Fibroblast of skin of left biceps (primary cell): ENCODE measurements around the gene ANKRD44.

Experiments
- DNase-seq, 2 experiments: peaks; one replicate each; pipeline ENCODE4 v3.0.0-alpha.2; 2013; ENCODE audit warnings: low read depth in 2 of 2

Gene ANKRD44

DNA sequence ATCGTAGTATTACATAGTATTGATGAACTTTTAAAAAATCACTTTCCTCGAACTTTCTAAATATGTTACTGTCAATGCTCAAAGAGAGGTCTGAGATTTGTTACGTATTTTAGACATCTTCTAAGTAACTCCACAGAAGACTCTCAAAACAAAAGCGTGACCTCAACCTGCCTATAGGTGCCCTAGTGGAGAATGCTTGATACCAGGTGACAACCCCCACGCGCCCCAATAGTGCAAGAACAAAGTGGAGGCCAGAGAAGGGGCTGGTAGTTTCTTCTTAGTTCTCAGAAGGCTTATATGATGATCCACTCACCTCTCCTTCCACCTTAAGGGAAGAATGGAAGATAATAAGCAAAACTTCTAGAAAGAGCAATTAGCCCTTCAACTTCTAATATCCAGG, 102.6 kb downstream of the ANKRD44 start:
- DNase-seq, result no peak

DNA sequence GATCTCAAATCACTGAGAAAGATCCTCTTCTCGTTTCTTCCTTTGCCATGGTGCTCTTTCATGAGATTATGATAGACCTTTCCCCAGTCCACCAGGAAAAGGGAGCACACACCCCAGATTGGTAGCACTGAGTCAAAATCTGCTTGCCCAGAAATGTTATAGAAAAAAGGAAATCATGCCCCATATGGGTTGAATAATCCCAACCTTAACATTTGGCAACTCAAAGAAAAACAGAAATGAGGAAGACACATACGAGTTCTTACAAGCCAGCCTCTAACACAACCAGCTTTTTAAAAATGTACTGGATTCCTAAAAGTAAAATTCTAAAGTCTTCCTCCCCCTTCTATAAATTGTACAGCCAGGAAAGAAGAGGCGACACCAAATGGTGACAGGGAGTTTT, 103.0 kb downstream of the ANKRD44 start:
- no peak for DNase-seq

DNA sequence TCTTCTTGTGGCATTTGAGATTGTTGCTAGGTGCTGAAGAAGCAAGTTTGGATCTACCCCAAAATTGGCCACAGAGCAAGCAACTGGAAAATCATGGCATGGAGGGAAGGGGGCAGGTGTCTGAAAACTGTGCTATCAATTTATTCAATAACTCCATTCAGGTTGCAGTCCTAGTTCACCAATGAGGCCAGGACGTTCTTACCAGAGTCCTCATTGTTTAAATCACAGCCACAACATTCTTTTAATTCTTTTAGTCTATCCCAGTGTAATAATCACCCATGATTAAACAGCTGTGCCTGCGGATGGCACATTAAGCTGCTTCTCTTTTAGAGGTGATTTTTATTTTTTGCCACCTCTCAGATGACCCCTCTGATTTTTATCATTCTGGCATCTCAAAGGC, 103.5 kb downstream of the ANKRD44 start:
- no peak for DNase-seq

DNA sequence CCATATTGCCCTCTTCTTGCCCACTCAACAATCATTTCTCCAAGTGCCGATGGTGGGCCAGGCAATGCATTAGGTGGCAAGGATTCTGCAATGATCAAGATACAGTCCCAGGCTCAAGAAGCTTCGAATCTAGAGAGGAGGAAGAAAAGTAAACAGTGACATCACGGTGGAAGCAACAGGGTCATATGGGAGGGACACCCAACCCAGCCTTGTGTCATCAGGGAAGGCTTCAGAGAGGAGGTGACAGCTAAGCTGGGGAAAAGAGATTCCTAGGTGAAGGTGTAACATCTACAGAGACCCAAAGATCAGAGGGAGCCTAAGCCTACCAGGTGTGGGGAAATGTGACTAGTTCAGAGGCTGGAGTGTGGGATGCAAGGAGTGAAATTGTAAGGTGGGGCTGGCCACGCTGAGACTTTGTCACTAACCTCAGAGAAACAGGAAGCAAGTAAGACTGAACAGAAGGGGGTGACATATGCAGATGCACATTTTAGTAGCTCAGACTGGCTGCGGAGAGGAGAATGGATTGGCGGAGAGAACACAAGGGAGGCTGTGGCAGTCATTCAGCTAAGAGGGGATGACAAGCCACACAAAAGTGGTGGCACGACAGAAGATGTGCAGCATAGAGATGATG, 104.9 kb downstream of the ANKRD44 start:
- DNase-seq, result no peak

DNA sequence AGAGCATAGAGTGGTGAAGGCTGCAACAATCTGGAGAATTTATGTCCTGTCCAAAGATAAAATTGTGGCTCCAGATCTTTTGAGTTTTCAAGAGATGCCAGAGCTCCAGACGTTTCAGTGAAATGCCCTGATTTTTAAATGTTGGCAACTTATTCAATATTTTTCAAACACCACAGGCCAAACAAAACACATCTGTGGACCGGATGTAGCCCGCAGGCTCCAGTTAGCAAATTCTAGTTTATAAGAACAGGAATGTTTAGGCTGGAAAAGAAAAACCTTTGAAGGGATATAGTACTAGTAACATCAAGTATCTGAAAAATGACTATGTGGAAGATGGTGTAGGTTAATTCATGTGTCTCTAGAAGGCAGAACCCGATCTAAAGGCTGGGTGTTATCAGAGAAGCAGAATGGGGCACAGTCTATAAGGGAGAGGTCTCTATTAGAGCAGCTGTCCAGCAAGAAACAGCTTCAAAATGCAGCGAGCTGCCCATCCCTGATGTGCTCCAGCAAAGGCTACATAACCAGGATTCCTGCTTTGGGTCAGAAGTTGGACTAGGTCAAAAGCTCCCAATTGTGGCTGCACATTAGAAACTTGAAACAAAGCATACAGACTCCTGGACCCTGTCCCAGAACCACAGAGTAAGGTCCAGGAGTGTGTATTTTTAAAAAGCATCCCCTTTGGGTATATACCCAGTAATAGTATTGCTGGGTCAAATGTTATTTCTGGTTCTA, 105.9 kb downstream of the ANKRD44 start:
- no peak for DNase-seq

DNA sequence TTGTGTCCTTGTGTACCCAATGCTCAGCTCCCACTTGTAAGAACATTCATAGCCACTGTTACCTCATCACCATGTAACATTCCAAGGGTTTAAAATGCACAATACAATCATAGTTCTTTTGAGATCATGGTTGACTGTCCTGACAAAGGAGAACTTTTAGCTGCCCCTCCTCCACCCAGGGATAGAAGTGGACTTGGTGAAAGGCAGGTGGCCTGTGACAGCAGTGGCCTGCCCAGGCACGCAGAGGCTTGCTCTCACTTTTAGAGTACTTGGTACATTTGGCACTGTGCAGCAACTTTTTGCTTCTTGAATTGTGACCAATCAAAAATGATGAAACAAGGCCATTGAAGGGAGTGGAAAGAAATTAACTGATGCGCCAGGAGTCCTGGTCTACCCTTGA, 108.7 kb downstream of the ANKRD44 start:
- DNase-seq, result no peak

DNA sequence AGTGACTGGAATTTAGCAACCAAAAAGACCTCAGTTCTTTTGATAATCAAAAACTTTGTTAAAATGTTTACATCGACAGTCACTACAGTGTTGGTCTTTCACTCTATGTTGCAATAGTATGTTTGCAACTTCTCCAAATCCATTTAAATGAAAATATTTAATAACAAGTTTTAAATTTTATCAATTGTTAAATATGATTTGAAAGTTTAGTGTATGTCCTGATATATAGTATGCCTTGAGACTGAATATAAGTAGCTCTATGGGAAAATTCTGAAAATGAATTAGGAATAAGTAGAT, 109.9 kb downstream of the ANKRD44 start:
- no peak for DNase-seq

DNA sequence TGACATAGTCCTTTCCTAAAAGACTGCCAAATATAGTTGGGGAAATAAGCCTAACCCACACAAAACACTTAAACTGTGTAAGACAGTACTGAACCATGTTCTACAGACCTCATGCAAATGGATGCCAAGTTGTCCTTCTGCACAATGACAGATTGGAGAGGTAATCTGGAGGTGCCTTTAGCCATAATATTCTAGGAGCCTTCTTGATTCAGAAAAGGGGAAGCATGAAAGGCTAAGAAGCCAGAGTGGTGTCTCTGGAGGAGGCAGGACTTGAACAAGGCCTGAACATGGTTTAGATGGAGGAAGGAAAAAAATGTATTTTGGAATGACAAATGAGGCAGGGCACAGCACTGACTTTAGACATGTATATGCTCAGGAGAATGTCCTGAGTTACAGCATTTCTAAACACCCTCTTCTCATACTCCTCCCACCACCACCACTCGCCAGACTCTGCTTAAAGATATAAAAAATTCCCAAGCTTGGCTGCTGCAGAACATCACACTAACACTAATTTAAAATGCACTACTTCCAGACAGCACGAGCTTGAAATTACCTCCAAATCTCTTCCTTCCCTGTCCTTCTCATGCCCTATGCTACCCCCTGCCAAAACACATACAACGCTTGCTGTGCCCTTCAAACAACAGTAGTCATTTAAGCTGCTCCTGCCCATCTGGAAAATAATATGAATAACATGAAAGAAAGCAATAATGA, 110.4 kb downstream of the ANKRD44 start:
- no peak for DNase-seq

DNA sequence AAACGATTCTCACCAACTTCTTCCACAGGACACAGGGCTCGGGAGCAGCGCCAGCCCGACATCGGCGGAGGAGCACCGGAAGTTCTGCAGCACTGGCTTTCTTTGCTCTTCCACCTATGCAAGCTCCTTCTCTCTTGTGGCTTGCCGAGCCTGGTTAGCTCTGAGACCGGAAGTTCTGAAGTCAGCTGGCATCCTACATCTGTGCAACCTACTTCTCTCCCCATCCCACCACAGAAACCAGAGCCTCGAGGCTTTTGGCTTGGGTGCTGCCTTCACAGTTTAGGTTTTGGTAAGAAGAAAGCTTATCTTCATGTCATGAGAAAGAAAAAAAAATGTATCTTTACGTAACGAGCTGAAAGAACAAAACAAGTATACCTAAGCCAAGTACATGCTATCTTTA, 111.7 kb downstream of the ANKRD44 start:
- DNase-seq, result no peak

DNA sequence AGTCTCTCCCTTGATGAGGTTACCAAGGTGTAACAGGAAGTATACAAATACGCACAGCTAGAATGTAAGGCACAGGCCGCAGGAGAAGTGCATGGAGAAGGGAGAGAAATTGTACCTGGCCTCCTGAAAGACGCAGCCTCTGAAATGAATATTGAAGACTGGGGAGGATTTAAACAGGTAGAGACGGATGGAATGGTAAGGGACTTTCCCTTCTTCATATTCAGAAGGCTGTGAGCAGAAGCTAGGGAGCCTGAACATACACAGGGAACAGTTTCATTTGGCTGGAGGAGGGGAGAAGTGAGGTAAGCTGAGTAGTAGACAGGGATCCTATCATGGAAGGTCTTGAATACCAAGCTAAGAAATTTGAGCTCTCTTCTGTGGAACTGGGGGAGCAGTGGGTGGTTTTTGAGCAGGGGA, 112.7 kb downstream of the ANKRD44 start:
- DNase-seq, result no peak

DNA sequence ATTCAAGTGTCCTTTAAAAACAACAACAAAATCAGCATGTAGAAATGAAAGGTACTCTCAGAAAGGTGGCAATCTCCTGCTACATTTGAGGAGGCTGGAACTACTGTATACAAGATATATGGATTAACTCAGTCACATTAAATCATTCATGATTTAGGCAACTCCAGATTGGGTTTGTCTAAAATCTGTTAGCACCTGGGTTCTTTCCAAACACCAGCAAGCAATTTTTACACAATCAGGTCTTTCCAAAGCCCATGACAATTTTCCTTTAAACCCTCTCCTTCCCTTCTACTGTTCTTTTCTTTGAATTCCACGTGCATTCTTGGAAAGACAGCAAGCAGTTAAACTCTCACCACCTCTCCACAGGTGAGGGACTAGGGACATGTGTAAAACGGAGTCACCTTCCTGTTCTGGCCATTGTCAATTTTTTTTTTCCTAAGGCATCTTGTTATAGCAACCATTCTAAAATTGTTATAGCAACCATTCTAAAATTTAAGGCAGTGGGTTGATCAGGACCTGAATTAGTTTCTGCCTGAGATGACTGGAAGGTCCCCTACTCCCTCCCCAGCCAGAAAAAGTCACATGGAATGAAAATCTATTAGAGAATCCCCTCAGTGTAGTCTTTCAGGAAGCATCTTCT, 113.9 kb downstream of the ANKRD44 start:
- no peak for DNase-seq

DNA sequence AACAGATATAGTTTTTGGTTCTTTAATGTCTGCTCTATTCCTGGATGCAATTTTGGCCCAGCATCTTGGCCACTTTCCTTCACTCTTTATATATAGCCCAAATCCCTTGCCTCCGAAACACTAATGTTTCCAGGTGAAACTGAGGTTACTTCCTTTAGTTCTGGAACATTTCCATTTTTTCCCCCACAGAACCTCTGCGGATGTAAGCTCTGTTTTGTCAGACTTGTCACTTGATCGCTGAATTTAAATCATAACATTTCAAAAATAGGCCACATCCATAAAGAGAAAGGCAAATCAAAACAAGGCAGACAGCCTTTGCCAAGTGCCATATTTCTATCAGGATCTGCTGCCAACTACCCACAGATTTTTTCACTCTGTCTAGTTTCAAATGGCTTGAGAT, 115.1 kb downstream of the ANKRD44 start:
- no peak for DNase-seq

DNA sequence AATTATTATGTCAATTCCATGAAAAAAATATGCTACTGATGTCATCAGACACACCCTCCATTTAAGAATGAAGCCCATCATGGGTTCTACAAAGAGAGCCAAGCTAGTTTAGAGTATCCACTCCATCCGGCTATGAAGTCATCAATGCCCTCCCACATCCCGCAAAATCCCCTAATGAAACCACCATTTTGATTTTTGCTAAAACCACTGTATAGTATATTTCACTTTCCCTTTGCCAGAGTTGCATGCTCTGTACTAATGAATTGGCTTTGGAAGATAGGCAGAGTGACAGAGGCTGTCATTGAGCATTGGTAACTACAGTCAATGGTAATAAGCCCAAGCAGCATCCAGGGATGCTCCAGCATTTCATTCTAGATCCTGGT, 118.6 kb downstream of the ANKRD44 start:
- no peak for DNase-seq

DNA sequence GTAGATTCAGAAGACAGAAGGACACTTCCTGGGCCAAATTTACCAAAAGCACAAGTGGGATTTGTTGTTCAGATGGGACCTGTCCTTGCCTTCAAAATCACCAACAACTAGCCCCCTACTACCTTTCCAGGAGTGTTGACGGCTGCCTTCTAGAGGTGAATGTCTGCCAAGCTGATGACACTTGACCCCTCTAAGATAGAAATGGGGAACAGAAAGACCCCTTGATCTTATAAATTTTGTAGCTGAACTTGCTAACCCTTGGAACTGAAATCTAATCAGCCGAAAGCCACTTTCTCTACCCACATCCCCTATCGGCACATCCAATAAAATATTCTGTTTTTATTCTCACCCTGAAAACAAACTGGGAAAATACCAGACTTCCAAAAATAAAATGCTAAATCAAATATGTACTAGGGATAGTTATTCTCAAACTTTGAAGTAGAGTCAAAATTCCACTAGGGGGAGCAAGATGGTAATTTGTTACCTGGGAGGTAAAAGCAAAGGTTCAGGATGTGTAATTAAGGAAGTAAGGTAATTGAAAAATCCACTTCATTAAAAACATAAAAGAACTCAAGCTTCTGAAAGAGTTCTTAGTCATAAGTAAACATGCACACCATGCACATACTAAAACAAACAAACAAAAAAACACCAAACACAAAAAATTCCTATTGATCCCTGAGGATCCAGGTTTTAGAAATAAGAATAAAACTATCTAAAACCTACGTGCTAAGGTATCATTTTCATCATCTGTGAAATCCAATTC, 119.2 kb downstream of the ANKRD44 start:
- no peak for DNase-seq

DNA sequence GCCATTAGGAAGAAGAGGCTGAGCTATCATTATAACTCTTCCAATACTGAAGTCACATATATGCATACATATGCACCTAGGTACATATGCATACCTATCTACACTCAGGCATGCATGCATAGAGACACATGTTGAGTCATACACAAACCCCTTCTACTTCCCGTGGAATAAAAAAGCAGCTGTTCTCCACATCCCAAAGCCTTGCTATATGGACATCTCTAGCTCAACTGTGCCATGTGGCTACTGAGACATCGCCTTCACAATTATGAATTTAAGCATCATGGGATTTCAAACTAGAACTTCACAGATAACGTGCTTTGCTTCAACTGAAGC, 120.5 kb downstream of the ANKRD44 start:
- DNase-seq, result no peak

DNA sequence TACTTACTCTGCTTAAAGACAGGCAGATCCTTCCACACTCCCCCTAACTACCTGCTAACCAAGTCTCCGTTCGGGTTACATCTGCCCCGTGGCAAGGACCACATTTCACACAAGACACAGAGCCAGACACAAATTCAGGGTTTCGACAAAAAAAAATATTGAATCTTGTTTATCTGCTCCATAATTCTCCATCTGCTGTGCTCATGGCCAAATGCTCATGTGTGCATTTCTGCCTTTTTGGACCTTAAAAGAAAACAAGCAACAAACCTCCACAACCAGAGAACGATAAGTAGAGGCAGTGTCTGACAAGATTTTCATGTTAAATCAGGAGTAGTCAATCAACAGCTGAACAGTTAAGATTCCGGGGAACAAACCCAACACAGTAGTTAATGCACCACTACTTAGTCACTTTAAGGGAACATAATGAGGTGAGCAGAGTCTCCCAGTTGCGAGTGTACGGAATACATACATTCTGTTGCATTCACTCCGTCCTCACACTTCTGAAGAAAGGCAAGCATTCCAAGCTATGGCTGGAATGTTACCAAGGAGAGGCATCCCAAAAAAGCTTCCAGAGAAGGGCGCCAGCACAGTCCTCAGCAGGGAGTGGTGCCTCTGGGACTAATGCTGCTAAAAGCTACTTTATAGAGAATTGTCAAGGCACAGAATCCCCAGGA, 121.0 kb downstream of the ANKRD44 start:
- no peak for DNase-seq

DNA sequence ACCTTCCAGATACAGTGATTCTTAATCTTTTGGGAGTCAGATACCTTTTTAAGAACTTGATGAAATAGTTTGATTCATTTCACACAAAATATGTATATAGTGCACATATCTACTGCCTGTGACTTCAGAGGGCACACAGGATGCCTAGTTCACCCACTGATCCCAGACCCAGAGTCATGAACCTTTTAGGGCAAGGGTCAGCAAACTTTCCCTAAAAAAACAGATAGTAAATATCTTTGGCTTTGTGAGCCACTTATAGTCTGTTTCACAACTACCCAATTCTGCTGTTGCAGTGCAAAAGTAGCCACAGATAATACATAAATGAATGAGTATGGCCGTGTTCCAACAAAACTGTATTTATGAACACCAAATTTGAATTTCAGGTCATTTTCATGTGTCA, 124.9 kb downstream of the ANKRD44 start:
- DNase-seq, result no peak

DNA sequence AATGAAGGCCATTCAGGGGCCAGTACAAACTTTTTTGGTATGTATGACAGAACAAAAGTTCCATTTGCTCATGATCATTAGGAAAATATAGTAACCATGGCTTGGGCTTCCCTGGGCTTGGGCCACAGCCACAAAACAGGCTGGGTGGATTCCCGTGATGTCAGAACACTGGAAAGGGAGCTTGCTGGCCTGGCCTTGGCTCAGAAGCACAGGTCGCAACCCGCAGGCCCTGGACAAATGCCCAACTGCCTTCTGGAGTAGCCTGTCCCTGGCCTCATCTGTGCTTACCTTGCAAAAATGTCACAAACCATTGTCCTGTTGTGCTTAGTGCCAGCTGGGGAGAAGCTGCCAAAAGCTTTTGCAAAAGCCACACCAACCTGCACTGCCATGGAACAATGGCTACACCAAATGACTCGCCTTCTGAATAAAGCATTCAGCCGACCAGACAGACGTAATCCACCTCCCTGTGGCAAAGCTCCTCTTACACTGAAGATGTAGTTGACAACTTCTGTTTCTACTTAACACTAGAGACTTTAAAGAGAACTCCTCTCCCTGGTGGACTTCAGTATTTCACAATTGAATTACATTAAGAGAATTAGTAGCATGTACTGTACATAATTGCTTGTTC, 125.5 kb downstream of the ANKRD44 start:
- DNase-seq, result no peak

DNA sequence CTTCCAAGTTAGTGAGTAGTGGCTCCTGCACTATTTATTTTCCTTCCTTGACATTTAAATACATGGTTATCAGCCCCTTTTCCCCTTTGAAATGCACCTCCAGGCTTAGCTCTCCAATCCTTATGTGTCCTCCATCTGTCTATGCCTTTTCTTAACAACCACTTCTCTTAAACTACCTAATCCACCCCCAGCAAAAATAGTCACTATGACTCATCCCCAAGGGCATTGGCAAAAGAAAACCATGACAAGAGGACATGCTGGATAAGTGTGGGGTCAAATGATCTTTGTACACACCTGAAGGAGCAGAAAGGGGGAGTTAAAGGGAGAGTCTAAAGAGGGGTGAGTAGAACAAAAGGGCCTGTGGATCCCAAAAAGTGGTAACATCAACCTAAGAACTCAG, 127.2 kb downstream of the ANKRD44 start:
- DNase-seq, result no peak

DNA sequence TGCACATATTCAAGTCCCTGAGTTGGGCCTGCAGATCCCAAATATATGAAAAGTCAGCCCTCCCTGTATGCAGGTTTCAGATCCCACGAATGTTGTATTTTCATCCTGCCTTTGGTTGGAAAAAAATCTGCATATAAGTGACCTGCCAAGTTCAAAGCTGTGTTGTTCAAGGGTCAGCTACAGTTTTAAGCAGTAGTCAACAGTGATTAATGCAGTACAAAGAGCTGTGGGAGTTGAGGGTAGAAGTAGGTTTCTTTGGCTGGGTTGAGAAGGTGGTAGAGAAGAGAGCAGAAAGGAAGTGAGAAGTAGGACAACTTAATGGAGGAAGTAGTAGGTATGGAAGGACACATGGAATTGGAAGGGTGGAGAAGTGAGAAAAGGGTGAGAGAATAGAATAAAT, 127.9 kb downstream of the ANKRD44 start:
- DNase-seq, result no peak

DNA sequence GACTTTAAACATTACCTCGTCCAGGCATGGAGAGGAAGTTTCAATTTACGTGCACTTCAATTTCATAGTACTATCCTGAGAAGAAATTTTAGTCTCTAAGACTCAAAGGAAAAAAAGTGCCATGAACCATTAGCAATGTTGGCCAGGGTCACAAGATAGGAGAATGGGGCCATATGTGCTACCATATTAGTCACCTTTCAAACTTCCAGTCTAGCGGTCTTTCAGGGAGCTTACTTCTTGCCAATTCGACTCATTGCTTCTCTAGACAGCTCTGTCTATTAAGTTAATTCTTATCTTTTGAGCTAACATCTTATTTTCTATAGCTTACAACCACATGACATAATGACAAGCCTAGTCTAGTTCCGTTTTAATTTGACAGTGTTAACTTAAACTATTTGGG, 129.1 kb downstream of the ANKRD44 start:
- no peak for DNase-seq
